GM21576 (cell line): ENCODE measurements around the gene GABARAP.

ENCODE experiments used
- ATAC-seq: cut with Tn5 transposase; IDR thresholded peaks from one replicate; pipeline ENCODE4 v1.9.1; 2021; ENCODE audit warnings: mild to moderate bottlenecking, moderate library complexity; ENCODE audit not compliant: unreplicated experiment

The GABARAP gene

GRCh38 chr17:7208754-7209460 lies 33.3 kb downstream of the GABARAP start:
- no peak for ATAC-seq

GRCh38 chr17:7208027-7208571 lies 34.1 kb downstream of the GABARAP start:
- ATAC-seq = no peak

DNA sequence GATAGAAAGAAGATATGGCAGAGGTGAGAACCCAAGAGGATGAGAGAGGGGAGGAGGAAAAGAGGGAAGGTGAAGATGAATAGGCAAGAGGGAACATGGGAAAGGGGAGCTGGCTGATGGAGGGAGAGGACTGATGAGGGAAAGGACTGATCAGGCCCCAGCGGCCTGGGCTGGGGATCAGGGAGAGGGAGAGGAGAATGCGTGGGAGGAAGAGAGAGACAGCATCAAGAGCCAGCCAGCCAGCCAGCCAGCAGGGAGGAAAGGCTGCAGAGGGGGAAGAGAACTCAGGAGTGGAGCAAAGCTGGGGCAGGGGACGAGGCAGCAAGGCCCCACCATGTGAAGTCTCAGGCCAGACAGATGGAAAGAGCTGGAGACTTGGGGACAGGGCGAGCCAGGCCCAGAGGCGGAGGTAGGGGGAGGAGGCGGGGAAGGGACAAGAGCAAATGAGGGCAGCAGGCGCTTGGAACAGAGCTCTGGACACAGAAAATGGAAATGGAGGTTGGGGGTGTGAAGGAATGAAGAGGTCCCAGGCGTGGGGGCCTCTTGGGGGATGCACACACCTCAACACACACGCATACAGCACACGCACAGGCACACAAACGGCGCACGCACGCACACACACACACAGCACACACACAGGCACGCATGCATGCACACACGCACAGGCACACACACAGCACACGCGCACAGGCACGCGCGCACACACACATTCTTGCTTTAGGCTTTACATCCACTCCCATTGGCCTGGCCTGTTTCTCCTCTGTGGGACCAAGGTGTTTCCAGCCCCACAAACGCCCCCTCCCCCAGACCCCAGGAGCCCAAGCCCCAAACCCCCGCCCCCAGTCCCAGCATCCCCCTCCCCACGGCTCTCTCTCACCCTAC lies 34.9 kb downstream of the GABARAP start:
- ATAC-seq = no peak

GRCh38 chr17:7205561-7205960 lies 36.7 kb downstream of the GABARAP start:
- no peak for ATAC-seq

DNA sequence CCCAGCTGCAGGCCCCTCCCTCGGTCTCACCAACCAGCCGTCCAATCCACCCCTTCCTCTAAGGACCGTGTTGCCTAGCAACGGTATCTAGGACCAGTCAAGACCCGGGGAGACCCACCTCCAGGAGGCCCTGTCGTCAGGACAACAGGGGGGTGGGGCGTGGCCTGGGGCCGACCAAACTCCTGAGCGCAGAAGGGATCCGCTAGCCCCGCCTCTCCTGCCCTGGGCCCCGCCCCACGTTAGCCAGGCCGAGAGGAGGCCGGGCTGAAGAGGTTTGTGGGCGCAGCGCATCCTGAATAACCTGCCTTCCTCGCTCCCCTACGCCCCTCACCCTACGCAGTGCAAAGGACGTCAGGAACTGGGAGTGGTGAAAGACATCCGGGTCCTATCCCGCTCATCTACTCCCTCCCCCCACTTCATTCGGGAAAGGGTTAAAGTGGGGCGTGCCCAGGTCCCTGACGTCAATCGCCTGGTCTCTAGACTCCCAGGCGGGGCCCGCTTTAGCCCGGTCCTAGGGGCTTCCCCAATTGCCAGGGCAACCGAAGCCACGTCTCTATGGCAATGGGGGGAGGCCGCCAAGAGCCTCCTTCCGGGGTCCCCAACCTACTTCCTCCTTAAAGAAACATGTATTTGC lies 37.3 kb downstream of the GABARAP start:
- peak; percentile 79 for ATAC-seq

GRCh38 chr17:7204336-7204735 lies 37.9 kb downstream of the GABARAP start:
- no peak for ATAC-seq

- ATAC-seq = no peak
These were observed 38.9 kb downstream of the GABARAP start for GRCh38 chr17:7203391-7203790.

- ATAC-seq = no peak
These were observed 45.4 kb downstream of the GABARAP start for GRCh38 chr17:7196651-7197401.

GRCh38 chr17:7195971-7196370 lies 46.3 kb downstream of the GABARAP start:
- ATAC-seq = no peak

GRCh38 chr17:7192271-7192937 lies 49.8 kb downstream of the GABARAP start:
- ATAC-seq = no peak

DNA sequence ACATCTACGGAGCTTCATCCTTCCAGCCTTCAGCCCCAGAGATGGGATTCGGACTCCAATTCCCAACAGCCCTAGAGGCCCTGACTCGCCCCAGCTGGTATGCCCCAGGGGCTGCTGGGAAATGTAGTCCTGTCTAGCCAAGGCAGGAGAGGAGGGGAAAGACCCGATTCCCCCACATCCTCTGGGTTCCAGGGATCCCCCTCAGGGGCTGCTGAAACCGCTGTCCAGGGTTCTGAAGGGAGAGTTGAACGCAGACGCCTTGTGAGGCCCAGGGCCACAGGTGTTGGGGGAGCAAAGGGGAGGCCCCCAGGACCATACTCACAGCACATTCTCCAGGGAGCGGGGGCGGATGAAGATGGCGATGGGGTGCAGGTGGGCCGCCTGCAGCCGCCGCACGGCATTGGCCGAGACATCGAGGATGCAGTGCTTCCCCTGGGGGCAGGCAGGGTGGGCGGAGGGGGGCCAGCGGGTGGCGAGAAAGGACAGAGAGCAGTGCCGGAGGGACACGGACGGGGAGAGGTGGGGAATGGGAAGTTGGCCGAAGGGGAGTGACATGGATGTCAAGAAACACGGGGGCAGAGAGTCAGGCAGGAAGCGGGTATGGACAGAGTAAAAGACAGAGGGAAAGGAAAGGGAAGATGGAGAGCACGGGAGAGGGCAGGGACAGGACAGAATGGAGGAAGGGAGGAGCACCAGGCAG lies 50.5 kb downstream of the GABARAP start:
- no peak for ATAC-seq

- ATAC-seq = no peak
These were observed 51.2 kb downstream of the GABARAP start for GRCh38 chr17:7191069-7191468.

DNA sequence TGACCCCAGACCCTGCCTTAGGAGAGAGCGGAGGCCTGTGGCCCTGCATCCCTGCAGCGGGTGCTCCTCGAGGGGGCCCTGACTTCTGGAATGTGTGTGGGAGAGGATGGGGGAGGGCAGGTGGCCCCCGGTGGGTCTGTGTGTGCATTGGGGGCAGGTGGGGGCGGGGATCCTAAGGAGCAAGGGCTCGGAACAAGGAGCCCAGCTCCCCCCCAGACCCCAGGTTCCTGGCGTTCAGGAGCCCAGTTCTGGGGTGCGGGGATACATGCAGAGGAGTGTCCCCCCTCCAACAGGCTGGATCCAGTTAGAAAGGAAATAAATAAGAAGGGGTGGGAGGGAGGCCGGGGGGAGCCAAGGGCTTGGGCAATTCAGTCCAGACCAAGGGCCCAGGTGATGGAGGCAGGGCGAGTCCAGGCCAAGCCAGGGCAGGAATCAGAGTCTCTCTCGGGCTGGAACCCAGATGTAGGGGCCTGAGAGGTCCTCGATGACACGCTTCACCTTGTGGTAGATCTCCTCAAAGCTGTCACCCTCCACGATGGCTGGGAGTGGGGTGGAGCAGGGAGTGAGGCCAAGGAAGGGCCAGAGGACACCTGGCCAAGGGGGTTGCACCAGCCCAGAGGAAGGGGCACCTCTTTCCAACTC lies 51.9 kb downstream of the GABARAP start:
- ATAC-seq = no peak
